HUES48 (cell line): Measurements from ENCODE around the gene FARP1.

Experiments
- H3K27ac ChIP-seq: one replicate; pipeline ENCODE4 v1.7.0; 2013; ENCODE audit warnings: low read depth, low read length, inconsistent platforms
- H3K27me3 ChIP-seq: 2 replicates; pipeline ENCODE4 v1.6.1; 2013; ENCODE audit warnings: mild to moderate bottlenecking, low read length; ENCODE audit not compliant: control insufficient read depth, insufficient read depth
- H3K36me3 ChIP-seq: 2 replicates; pipeline ENCODE4 v1.6.1; 2013; ENCODE audit warnings: low read length; ENCODE audit not compliant: control insufficient read depth, insufficient read depth
- H3K4me1 ChIP-seq: 2 replicates; pipeline ENCODE4 v1.6.1; 2013; ENCODE audit warnings: mild to moderate bottlenecking, low read length; ENCODE audit not compliant: control insufficient read depth, insufficient read depth
- H3K4me3 ChIP-seq: 2 replicates; pipeline ENCODE4 v1.5.1; 2013; ENCODE audit warnings: mild to moderate bottlenecking, low read depth, low read length
- H3K9ac ChIP-seq: 2 replicates; pipeline ENCODE4 v1.6.1; 2013; ENCODE audit warnings: mild to moderate bottlenecking, low read depth, low read length, moderate library complexity
- H3K9me3 ChIP-seq: 2 replicates; pipeline ENCODE4 v1.6.1; 2013; ENCODE audit warnings: low read length; ENCODE audit not compliant: control insufficient read depth, insufficient read depth

FARP1 gene

DNA sequence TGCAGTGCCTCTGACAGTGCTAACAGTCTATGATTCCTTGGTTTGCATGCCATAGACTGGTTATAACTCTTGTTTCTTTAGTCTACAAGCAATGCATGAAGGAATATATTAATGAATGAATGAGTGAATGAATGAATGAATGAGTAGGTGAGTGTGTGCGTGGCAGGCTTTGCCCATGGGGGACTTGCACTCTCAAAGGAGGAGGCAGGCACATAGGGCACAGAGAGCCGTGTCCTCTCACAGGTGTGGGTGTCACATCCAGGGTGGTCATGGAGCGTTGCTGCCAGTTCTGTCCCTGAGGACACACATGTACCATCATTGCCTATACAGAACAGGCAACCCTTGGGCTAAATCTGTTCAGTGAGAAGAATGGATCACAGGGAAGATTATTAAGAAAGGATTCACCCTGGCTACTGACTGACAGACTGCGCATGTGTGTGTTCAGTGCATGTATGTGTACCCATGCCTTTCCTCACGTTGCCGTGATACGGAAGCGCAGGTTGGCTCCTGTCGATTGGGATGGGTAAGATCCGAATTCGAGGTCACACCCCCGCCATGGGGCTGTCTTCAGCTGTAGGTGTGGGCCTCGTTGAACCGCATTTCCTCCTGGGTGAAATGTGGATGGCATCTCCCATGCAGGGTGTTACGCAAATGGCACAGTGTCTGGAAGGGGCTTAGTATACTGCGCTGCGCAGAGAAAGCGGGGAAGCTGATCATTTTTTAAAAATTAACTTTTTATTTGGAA, 272.6 kb downstream of the FARP1 start:
- Histone ChIP-seq H3K4me1 (no peaks in the 10 kb centered on the region), H3K9ac (no peak overlapping the region), H3K36me3 (peaks cover 63% of the 10 kb centered on the region), H3K4me3 (no peak overlapping the region), H3K9me3 (no peaks in the 10 kb centered on the region), H3K27me3 (no peaks in the 10 kb centered on the region), H3K27ac (no peak overlapping the region)

DNA sequence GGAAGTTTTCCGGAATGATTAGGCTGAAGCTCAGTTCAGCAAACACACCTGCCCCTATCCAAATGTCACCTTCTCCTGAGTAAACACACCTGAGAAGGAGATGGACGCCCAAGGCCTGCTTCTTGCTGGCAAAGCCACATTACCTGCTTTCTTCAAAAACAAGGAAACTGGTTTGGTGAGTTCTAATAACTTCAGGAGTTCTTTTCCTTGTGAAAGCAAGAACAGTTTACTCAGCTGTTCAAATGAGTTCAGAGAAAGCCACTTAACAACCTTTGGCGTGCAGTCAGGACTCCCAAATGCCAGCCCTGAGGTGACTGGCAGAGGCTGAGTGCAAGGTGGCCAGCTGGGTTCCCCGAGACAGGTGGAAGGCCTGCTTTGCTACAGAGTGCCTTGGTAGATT, 273.5 kb downstream of the FARP1 start:
- H3K4me1 ChIP-seq: no peaks in the 10 kb centered on the region
- no peak overlapping the region for H3K27ac ChIP-seq
- no peaks in the 10 kb centered on the region for H3K9me3 ChIP-seq
- no peak overlapping the region for H3K4me3 ChIP-seq
- H3K27me3 ChIP-seq: no peaks in the 10 kb centered on the region
- H3K9ac ChIP-seq: no peak overlapping the region
- peaks cover 58% of the 10 kb centered on the region for H3K36me3 ChIP-seq

DNA sequence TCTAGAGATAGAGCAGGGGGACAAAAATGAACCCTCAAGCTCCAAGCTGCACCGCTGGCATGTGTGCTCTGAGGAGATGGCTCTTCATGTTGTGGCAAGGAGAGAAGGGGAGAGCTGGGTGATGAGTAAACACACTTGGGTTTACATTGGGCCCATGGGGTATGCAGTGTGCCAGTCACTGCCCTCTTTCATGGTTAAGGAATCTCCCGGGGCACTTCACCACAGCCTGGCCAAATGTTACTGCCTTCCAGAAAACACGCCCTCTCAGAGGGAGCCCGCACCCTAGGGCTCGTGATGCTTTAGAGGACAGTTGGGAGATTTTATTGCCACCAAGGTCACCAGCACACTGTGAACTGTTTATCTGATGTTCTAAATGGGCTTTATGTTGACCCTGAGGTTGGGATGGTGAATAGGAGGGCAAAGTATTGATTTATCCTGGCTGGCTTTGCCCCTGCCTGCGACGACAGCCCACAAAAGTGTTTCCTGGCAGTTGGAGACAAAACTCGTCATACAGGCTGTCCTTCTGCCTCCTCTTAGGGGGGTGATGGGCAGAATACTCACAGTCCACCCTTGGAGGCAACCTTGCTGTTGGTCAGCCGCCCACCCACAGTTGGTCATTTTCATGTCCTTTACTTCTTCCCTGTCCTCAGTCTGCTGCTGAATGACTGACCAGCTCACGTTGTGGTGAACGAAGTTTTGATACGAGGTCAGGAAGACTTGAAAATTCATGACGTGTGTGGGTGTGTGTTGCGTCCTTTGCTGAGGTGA, 277.1 kb downstream of the FARP1 start:
- Histone ChIP-seq H3K4me3 (no peak overlapping the region), H3K36me3 (peaks cover 40% of the 10 kb centered on the region), H3K9ac (no peak overlapping the region), H3K27ac (no peak overlapping the region), H3K27me3 (no peaks in the 10 kb centered on the region), H3K4me1 (no peaks in the 10 kb centered on the region), H3K9me3 (no peaks in the 10 kb centered on the region)

DNA sequence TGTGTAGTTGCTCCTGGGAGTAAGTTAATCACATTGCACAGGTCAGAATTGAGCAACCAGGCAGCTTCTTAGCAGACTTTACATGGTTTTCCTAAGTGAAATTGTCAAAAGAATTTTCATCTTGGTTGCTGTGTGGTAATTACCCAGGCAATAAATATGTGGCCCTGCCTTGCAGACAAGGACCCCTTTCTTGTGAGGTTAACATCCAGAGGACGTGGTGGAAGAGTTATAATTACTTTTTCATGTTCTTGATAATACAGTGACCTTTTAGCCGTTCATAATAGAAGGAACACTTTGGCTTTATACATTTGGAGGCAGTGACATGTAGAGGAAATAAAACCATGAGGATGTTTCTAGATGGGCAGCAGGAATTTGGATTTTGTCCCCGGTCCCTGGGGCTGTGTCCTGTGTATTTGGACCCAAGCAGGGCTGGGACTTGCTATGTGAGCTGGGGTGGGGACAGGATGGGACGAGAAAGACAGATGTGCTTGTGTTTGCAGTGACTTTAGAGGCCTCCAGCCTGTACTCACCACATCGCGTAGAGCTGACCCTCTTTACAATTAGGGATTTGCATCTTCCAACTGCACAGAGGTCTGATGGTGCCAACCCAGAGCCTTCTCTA, 277.8 kb downstream of the FARP1 start:
- H3K27me3 ChIP-seq: no peaks in the 10 kb centered on the region
- H3K36me3 ChIP-seq: peaks cover 34% of the 10 kb centered on the region
- no peaks in the 10 kb centered on the region for H3K4me1 ChIP-seq
- H3K9ac ChIP-seq: no peak overlapping the region
- no peaks in the 10 kb centered on the region for H3K9me3 ChIP-seq
- no peak overlapping the region for H3K27ac ChIP-seq
- H3K4me3 ChIP-seq: no peak overlapping the region

DNA sequence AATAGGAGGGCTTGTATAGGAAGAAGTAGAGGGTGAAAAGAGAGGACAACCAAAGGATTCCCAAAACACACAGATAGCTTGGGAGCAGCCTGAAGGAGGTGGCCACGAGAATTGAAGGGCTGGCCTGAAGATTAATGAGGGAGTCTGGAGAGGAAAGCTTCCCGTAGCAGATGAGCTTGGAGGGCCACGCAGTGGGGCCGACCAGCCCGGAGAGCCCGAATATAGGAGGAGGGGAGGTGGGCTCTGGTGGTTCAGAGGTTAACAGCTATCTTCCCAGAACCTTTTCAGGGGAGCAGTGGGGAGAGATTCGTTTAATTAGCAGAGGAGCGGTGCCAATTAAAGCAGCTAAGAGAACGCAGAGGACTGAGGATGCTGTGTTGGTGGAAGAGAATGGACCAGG, 279.2 kb downstream of the FARP1 start:
- no peaks in the 10 kb centered on the region for H3K4me1 ChIP-seq

DNA sequence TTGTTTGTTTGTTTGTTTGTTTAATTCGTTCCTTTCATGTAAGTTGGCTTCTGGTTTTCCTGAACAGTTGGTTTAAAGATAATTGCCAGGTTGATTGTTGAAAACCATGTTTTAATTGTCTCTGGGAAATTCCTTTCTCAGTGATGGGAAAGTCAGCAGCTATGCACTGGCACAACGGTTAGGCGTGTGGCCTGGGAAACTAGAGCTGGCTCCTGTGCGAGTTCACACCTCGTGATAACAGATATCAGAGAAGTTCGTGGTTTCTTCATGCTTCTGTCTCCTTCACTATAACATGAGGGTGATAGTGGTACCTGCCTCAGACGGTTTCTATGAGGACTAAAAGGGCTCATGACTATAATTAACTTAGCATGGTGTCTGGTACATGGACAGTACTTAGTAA, 280.5 kb downstream of the FARP1 start:
- H3K4me1 ChIP-seq: no peaks in the 10 kb centered on the region
- H3K9me3 ChIP-seq: no peaks in the 10 kb centered on the region
- no peak overlapping the region for H3K4me3 ChIP-seq
- peaks cover 39% of the 10 kb centered on the region for H3K36me3 ChIP-seq
- H3K27me3 ChIP-seq: no peaks in the 10 kb centered on the region
- H3K9ac ChIP-seq: no peak overlapping the region
- no peak overlapping the region for H3K27ac ChIP-seq

More for the DNA sequence above, 279.2 kb downstream of the FARP1 start:
- peaks cover 35% of the 10 kb centered on the region for H3K36me3 ChIP-seq
- no peak overlapping the region for H3K9ac ChIP-seq
- no peak overlapping the region for H3K4me3 ChIP-seq
- H3K9me3 ChIP-seq: no peaks in the 10 kb centered on the region
- H3K27me3 ChIP-seq: no peaks in the 10 kb centered on the region
- no peak overlapping the region for H3K27ac ChIP-seq

DNA sequence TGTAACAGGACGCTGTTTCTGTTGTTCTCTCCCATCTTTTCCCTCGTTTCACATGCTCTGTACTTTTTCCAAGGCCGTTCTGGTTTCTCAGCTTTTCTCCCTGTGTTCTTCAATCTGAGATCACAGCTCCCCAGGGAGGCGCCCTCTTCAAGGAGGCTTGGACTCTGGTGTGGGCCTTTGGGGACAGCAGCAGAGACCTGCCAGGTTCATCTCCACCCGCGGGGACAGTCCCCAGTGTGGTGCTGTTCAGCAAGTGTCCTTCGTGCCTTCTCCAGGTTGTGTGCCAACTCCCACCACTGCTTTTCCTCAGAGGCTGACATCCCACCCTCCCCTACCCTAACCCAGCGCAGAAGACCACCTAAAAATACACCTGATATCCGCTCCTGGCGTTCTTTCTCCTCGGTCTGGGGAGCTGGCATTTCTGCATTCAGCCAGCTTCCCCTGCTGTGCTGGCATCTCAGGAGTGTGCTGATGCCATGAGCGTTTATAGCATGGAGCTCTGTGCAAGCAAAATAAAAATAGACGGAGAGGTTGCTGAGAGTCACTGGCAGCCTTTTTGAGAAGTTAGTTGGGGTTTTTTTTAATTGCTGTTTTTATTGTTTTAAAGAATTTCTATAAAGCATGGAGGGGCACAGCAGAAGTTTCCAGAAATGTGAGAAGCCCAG, 284.6 kb downstream of the FARP1 start:
- no peak overlapping the region for H3K9ac ChIP-seq
- H3K9me3 ChIP-seq: no peaks in the 10 kb centered on the region
- H3K27ac ChIP-seq: no peak overlapping the region
- H3K36me3 ChIP-seq: peaks cover 33% of the 10 kb centered on the region
- H3K4me3 ChIP-seq: no peak overlapping the region
- H3K4me1 ChIP-seq: no peaks in the 10 kb centered on the region
- no peaks in the 10 kb centered on the region for H3K27me3 ChIP-seq

DNA sequence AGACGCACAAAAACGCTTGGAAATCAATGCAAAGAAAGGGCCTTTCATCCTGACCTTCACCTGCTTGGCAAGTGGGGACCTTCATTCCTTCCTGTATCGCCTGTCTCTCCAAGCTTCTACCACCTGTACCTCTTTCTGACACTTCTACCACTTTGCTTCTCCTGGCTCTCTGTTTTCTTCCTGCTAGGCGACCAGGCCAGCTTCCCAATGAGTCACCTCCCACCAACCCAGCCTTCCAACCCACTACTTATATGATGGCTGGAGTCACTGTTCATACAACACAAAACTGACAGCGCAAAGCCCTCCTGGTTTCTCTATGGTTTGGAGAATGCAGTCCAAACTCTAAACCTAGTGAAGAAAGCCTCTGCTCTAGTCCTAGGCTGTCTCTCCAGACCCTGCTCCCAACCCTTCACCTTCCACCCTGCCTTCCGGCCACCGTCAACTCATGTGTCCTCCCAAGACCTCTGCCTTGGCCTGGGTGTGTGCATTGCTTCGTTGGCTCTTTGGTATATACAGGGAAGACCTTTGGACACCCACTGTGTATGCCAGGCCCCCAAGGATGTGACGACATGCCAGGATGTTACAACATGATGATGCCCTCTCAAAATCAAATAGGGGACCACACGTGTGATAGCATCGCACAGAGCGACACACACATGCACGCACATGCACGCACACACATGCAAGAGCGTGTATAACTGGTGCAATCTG, 285.5 kb downstream of the FARP1 start:
- Histone ChIP-seq H3K4me1 (no peaks in the 10 kb centered on the region), H3K4me3 (no peak overlapping the region), H3K9me3 (no peaks in the 10 kb centered on the region), H3K27ac (no peak overlapping the region), H3K27me3 (no peaks in the 10 kb centered on the region), H3K9ac (no peak overlapping the region), H3K36me3 (peaks cover 33% of the 10 kb centered on the region)

DNA sequence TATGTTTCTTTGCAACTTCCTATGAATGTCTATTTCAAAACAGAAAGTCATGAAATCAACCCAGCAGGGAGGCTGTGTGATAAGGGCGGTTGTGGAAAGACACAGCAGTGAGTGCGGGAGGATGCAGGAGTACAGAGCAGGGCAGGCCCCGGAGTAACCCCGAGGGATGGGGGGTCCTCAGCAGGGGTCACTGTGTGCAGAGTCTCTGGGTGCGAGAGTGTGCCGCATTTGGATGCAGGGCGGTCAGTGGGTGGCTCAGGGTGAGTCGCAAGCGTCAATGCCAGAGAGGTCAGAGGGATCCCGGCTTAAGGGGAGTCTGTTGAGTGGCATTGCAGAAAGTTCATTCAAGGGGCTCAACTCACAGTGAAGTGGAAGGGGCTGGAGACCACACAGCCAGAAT, 286.2 kb downstream of the FARP1 start:
- Histone ChIP-seq H3K4me1 (no peaks in the 10 kb centered on the region), H3K36me3 (peaks cover 33% of the 10 kb centered on the region)

DNA sequence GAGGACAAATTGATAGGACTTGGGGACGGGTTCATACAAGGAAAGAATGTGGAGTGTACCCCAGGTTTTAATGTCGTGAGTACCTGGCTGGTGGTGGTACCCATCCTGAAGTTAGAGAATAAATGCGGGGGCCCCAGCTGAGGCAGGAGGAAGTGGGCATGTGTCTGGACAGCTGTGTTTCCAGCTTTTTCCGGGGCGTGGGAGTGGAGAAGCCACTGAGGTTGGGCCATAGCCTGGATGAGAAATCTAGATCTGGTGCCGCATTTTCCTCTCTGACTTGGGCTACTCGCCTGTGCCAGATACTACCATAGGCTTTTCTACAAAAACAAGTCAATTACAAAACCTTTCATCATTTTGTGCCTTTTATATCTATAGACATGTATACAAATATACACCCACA, 286.6 kb downstream of the FARP1 start:
- Histone ChIP-seq H3K4me1 (no peaks in the 10 kb centered on the region), H3K27ac (no peak overlapping the region), H3K9ac (no peak overlapping the region), H3K27me3 (no peaks in the 10 kb centered on the region), H3K4me3 (no peak overlapping the region), H3K36me3 (peaks cover 30% of the 10 kb centered on the region), H3K9me3 (no peaks in the 10 kb centered on the region)

More for the DNA sequence above, 286.2 kb downstream of the FARP1 start:
- no peaks in the 10 kb centered on the region for H3K9me3 ChIP-seq
- H3K9ac ChIP-seq: no peak overlapping the region
- H3K27ac ChIP-seq: no peak overlapping the region
- H3K27me3 ChIP-seq: no peaks in the 10 kb centered on the region
- H3K4me3 ChIP-seq: no peak overlapping the region
